GM12875 (cell line): ENCODE results near the gene BARX2.

Experiments used
- H3K4me3 ChIP-seq: one replicate; pipeline ENCODE4 v1.5.1; 2011; ENCODE audit warnings: low read depth, low read length, control low read depth
- TF ChIP-seq, protein P1 (sequence below): IDR thresholded peaks from 2 replicates; pipeline ENCODE4 v1.5.1; 2011; ENCODE audit warnings: low read depth, mild to moderate bottlenecking, control low read depth, inconsistent platforms, low read length, moderate library complexity, borderline replicate concordance; ENCODE audit not compliant: insufficient read depth

The BARX2 gene

DNA sequence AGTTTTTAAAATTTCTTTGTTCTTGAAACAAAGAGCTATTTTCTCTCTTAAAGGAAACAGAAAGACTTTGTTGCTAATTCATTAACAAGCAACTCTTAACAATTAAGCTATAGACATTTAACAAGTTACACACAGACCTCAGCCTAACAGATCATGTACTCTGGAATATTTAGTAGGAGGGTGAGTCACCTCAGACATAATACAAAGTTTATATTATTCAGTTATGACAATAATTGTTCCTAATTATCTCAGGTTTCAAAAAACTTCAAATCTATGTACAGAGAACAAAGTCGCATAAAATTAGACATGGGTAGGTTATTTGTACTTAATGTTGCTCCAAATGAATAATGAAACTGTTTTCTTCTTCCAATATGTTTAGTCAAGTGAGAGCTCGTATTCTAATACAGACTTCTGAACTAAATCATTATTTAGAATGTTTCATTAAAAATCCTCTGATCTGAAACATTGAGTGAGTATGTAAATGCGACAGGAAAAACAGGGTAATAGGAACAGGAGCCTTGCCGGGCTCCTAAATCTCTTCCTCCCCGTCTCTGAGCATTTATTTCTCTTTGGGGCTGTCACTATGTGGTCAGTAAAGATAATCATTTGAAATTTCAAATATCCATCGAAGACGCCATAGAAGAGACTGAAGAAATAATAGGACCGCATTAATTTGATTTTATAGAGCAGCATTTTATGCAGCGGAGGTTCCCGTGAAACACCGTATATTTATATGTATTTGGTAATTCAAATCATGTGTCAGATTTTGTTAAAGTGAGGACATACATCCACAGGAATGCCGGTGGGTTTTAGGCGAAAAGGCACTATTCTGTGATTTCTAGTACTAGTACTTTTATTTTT lies 8.7 kb upstream of the BARX2 start:
- no peak overlapping the region for H3K4me3 ChIP-seq

DNA sequence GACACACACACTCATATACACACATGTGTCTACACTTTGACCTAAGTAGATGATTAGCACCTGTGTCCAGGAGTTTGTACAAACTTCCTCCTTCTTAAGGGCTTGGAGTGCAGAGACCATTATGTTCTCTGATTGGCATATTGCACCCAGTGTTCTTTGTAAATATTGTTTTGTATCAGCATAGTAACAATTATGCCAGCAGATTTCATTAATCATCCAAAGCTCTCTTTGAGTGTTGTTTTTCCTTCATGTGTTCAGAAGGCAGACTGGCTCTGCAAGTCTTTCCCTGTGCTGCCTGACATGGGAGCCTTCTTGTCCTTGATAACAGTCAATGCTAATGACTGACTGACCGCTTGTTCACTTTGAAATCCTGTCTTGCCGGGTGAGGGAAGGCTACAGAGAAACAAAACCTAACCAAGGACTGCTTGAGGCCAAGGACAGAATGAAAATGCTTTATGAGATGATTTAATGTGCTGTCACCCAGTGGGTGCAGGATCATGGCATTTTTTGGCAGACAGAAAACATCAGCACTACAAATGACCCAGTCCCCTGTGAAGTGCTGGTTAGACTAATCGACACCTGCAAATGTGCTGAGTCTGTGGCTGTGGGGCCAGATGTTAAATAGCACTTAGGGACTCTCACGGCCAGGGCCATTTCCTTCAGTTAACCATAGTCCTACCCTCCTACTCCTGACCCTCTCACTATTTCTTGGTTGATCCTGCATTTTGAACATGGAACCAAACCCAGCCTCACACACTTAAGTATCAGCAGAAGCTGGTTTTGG lies 6.6 kb upstream of the BARX2 start:
- TF ChIP-seq, protein P1, sequence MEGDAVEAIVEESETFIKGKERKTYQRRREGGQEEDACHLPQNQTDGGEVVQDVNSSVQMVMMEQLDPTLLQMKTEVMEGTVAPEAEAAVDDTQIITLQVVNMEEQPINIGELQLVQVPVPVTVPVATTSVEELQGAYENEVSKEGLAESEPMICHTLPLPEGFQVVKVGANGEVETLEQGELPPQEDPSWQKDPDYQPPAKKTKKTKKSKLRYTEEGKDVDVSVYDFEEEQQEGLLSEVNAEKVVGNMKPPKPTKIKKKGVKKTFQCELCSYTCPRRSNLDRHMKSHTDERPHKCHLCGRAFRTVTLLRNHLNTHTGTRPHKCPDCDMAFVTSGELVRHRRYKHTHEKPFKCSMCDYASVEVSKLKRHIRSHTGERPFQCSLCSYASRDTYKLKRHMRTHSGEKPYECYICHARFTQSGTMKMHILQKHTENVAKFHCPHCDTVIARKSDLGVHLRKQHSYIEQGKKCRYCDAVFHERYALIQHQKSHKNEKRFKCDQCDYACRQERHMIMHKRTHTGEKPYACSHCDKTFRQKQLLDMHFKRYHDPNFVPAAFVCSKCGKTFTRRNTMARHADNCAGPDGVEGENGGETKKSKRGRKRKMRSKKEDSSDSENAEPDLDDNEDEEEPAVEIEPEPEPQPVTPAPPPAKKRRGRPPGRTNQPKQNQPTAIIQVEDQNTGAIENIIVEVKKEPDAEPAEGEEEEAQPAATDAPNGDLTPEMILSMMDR, result no peak
- no peak overlapping the region for H3K4me3 ChIP-seq

More for the DNA sequence above, 8.7 kb upstream of the BARX2 start:
- TF ChIP-seq, protein P1, result no peak

DNA sequence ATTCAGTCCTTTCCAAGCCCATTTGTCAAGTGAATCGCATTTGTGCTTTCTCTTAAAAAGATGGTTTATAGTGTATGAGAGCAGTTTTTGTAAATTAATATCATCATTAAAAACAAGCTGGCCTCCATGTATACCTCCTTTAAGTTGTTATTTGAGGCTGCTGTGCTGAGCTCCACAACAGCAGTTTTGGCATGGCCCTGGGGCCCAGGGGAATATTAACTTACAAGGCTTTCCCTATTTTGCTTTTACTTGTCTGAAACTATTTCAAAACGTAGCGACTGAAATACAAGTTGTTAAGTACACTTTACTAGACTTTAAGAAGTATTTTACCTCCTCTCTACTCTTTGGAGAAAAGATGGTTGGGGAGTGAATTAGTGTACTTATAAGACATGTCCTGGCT lies 4.9 kb upstream of the BARX2 start:
- no peak overlapping the region for H3K4me3 ChIP-seq
- TF ChIP-seq, protein P1, result no peak

DNA sequence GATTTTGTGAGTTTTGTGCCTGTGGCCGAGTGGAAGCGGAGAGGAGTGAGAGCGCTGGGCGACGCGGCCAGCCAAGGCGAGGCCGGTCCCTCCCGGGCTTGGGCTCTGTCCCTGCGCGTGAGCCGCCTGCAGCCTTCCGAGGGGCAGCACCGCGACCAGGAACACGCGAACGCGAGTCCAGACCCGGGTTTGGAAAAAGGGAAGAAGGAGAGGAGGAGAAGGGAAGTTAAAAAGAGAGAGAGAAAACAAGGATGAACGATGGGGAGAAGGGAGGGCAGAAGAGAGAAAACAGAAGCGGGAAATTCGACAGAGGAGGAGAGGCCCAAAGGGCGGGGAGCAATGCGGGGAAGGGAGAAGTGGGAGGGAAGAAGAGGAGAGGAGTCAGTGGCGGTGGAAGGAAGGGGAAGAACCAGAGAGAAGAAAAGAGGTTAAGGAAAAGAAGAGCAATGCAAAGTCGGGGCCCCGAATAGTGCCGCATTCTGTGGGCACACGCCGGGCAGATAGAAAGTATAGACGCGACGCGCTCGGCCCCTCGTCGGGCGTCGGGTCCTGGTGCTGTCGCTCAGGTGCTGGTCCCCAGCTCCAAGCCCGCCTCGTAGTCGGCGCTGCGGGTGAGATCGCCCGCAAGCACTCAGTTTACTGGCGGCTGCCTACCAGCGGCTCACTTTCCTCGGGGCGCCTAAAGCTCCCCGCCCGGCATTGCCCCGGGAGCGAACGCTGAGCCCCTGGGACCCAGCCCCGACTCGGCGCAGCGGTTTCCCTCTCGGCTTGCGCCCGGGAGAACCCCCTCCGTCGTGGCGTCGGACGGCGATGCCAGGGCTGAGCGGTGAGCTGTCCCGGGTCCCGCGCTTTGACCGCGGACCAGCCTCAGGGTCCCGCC lies 2.8 kb upstream of the BARX2 start:
- no peak overlapping the region for H3K4me3 ChIP-seq
- TF ChIP-seq, protein P1, result no peak

DNA sequence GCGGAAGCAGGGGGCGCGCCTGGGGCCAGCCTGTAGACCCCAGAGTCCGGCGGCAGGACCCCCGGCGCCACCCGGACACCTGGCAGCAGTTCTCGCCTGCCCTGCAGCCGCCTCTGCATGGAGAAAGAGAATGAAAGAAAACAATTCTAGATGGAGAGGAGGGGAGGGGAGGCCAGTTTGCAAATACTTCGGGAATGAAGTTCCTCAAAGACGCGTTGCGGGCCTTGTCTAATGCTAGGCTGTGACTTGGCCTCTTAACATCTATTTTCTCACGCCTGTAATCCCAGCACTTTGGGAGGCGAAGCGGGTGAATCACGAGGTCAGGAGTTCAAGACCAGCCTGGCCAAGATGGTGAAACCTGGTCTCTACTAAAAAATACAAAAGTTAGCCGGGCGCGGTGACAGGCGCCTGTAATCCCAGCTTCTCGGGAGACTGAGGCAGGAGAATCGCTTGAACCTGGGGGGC lies 2.1 kb upstream of the BARX2 start:
- TF ChIP-seq, protein P1, result no peak
- no peak overlapping the region for H3K4me3 ChIP-seq

DNA sequence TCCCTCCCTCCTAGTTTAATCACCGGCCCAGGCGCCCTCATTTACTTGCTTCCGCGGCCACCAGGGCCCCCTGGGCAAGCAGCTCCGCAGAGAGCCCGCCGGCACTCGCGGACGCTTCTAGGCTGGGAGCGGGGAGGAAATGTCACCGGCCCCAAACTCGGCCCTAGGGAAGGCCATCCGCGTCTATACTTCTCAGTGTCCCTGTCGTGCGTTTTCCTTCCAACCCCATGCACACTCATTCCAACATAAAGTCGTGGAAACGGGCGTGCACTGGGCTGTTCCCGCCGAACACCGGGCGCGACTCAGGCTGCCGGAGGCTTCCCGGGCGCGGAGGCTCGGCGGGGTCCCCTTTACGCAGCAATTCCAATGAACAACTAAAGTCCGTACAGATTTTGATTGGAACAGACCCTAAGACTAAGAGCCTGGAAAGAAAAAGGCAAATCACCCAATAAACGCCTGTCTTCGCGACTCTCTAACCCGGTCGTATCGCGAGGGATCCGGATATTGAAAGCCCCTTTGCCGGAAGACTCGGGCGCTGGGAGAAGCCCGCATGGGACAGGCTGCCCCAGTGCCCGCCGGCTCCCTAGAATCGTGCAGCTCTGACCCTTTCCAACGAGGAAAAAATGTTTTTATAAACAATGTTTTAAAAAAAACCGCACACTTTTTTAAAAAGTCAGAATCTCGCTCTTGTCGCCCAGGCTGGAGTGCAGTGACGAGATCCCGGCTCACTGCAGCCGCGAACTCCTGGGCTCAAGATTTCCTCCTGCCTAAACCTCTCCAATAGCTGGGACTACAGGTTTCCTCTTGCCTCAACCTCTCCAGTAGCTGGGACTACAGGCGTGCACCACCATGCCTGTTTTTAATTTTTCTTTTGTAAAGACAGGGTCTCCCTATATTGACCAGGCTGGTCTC lies 1.3 kb upstream of the BARX2 start:
- TF ChIP-seq, protein P1, result no peak
- no peak overlapping the region for H3K4me3 ChIP-seq
